A549 (cell line): ENCODE data around the gene ADAMTS15. TPM values are rescaled to one million over a fixed set of nuclear protein-coding genes. Genes with fewer than 3 reads are reported as not detected.

Experiments
- ATAC-seq, 2 experiments: fragments of 200-7000 bp in 1 of 2; fragments of >200 bp in 1 of 2; cut with Nextera tagmentation in 1 of 2; cut with Tn5 transposase in 1 of 2; 3 replicates each; pipeline versions ENCODE4 v1.8.0 to v1.9.1; 2018 to 2020; ENCODE audit warnings: mild to moderate bottlenecking in 1 of 2, moderate library complexity in 1 of 2
- CTCF ChIA-PET: fragments of 300-600 bp; sonication (Branson Sonifier 250); formaldehyde crosslinking; extraction: SDS; loops from one replicate; lab custom pipeline; 2021; ENCODE audit warnings: antibody characterized with exemption, inconsistent platforms; lab: Yijun Ruan, JAX
- POLR2A ChIA-PET: fragments of 350-600 bp; formaldehyde crosslinking; extraction: SDS; loops from one replicate; lab custom pipeline; 2021; ENCODE audit warnings: antibody characterized with exemption, inconsistent platforms; lab: Yijun Ruan, JAX
- DNase-seq, 2 experiments: peaks; one replicate each; pipeline versions ENCODE4 v3.0.0 to v3.0.0-alpha.2; 2011 to 2016; ENCODE audit warnings: low read depth in 1 of 2, low spot score in 1 of 2
- FAIRE-seq: peaks from 2 replicates; lab custom pipeline; 2011; peaks lifted over from hg19 to GRCh38; lab: Jason Lieb, UNC
- H3K27ac ChIP-seq, 2 experiments: fragments of >200 bp; sonication (Bioruptor Twin); formaldehyde crosslinking; 3 replicates each; pipeline ENCODE4 v1.5.1; 2016 to 2017
- H3K4me1 ChIP-seq: fragments of >200 bp; sonication (Bioruptor Twin); formaldehyde crosslinking; 3 replicates; pipeline ENCODE4 v1.6.1; 2016
- H3K4me2 ChIP-seq: fragments of >200 bp; sonication (Bioruptor Twin); formaldehyde crosslinking; 3 replicates; pipeline ENCODE4 v1.6.1; 2016
- H3K4me3 ChIP-seq: fragments of >200 bp; sonication (Bioruptor Twin); formaldehyde crosslinking; 3 replicates; pipeline ENCODE4 v1.5.1; 2016
- H3K9me3 ChIP-seq: fragments of >200 bp; sonication (Bioruptor Twin); formaldehyde crosslinking; 3 replicates; pipeline ENCODE4 v1.6.1; 2016
- CBX8 ChIP-seq: fragments of 200-600 bp; sonication (generic); IDR thresholded peaks from 2 replicates; pipeline ENCODE4 v1.6.1; 2016
- CEBPB ChIP-seq, 2 experiments: fragments of >200 bp in 1 of 2; sonication (Bioruptor Twin) in 1 of 2; formaldehyde crosslinking in 1 of 2; IDR thresholded peaks; 2 replicates each; pipeline ENCODE4 v1.6.1; 2012 to 2016
- EHMT2 ChIP-seq: fragments of 200-600 bp; sonication (generic); IDR thresholded peaks from 2 replicates; pipeline ENCODE4 v1.6.1; 2016; ENCODE audit warnings: antibody characterized with exemption, low read depth, mild to moderate bottlenecking, moderate library complexity
- ESRRA ChIP-seq: fragments of 150-350 bp; IDR thresholded peaks from 2 replicates; pipeline ENCODE4 v1.6.1; 2014; ENCODE audit warnings: mild to moderate bottlenecking, low read length, borderline replicate concordance
- FOSL2 ChIP-seq, 2 experiments: fragments of 450-650 bp in 1 of 2; fragments of >200 bp in 1 of 2; sonication (Bioruptor Twin) in 1 of 2; formaldehyde crosslinking; IDR thresholded peaks; 2 replicates each; pipeline versions ENCODE4 v1.5.0 to v1.6.1; 2016 to 2020; ENCODE audit warnings: mild to moderate bottlenecking in 1 of 2, moderate library complexity in 1 of 2
- HES2 ChIP-seq: fragments of >200 bp; sonication (Bioruptor Twin); formaldehyde crosslinking; IDR thresholded peaks from 2 replicates; pipeline ENCODE4 v1.6.1; 2016
- HMGXB4 ChIP-seq: fragments of 250-450 bp; sonication (Bioruptor Pico); IDR thresholded peaks from 2 replicates; pipeline ENCODE4 v1.5.0; 2021; ENCODE audit warnings: mild to moderate bottlenecking, moderate library complexity, borderline replicate concordance
- HOXA7 ChIP-seq: fragments of 250-450 bp; sonication (Bioruptor Pico); IDR thresholded peaks from 2 replicates; pipeline ENCODE4 v1.5.0; 2020; ENCODE audit warnings: mild to moderate bottlenecking, moderate library complexity
- KDM5A ChIP-seq: fragments of 200-600 bp; sonication (generic); IDR thresholded peaks from 2 replicates; pipeline ENCODE4 v1.6.1; 2016; ENCODE audit warnings: antibody characterized with exemption, mild to moderate bottlenecking
- MAX ChIP-seq: IDR thresholded peaks from 2 replicates; pipeline ENCODE4 v1.6.1; 2012
- MAZ ChIP-seq: fragments of 150-350 bp; IDR thresholded peaks from 2 replicates; pipeline ENCODE4 v1.6.1; 2014; ENCODE audit warnings: antibody characterized with exemption, low read depth, low read length, borderline replicate concordance
- MYC ChIP-seq: IDR thresholded peaks from 2 replicates; pipeline ENCODE4 v1.6.1; 2012; ENCODE audit warnings: mild to moderate bottlenecking, inconsistent platforms, low read length, improper control_type of control experiment, borderline replicate concordance
- NFE2L2 ChIP-seq: fragments of 150-350 bp; conservative IDR thresholded peaks from 2 replicates; pipeline ENCODE4 v1.6.1; 2014; ENCODE audit warnings: low read length
- PHF8 ChIP-seq: fragments of 200-600 bp; sonication (generic); IDR thresholded peaks from 2 replicates; pipeline ENCODE4 v1.6.1; 2016; ENCODE audit warnings: low read depth, mild to moderate bottlenecking, antibody characterized with exemption, moderate library complexity, borderline replicate concordance
- RAD21 ChIP-seq, 2 experiments: fragments of >200 bp in 1 of 2; sonication (Bioruptor Twin) in 1 of 2; formaldehyde crosslinking in 1 of 2; IDR thresholded peaks in 1 of 2; conservative IDR thresholded peaks in 1 of 2; 2 replicates in 1 of 2; 3 replicates in 1 of 2; pipeline ENCODE4 v1.6.1; 2012 to 2018; ENCODE audit warnings: inconsistent platforms in 1 of 2
- RCOR1 ChIP-seq: fragments of 150-350 bp; IDR thresholded peaks from 2 replicates; pipeline ENCODE4 v1.6.1; 2014; ENCODE audit warnings: antibody characterized with exemption, low read length, low read depth
- RFX5 ChIP-seq: fragments of 450-650 bp; IDR thresholded peaks from 2 replicates; pipeline ENCODE4 v1.7.1; 2014; ENCODE audit warnings: antibody characterized with exemption, mild to moderate bottlenecking, moderate library complexity
- SMC3 ChIP-seq: fragments of >200 bp; sonication (Bioruptor Twin); formaldehyde crosslinking; IDR thresholded peaks from 3 replicates; pipeline ENCODE4 v1.6.1; 2018; ENCODE audit warnings: inconsistent platforms
- TFCP2L1 ChIP-seq: fragments of 250-450 bp; sonication (Bioruptor Pico); IDR thresholded peaks from 2 replicates; pipeline ENCODE4 v1.5.0; 2021; ENCODE audit warnings: mild to moderate bottlenecking
- ZFP36 ChIP-seq: fragments of 450-650 bp; IDR thresholded peaks from 2 replicates; pipeline ENCODE4 v1.6.1; 2014; ENCODE audit warnings: borderline replicate concordance; ENCODE audit not compliant: partially characterized antibody
- ZNF302 ChIP-seq: fragments of 250-450 bp; sonication (Bioruptor Pico); IDR thresholded peaks from 2 replicates; pipeline ENCODE4 v1.9.0; 2021; ENCODE audit warnings: inconsistent platforms, mild to moderate bottlenecking, moderate library complexity
- WGBS: methylation state at CpG from one replicate; pipeline ENCODE4 v1.1.6; 2017; ENCODE audit errors: missing lambda C conversion rate; 5-methylcytosine and 5-hydroxymethylcytosine counted together
- polyA plus RNA-seq, 4 experiments: library from polyadenylated mRNA; depleted of rRNA in 3 of 4; stranded (reverse); fragments of >200 nt; fragmentation: RNase III in 1 of 4; extraction: RNeasy Plus Mini Kit Qiagen cat#74134 plus additional on column Dnase treatment in 1 of 4; gene quantifications; 2 replicates in 3 of 4; 3 replicates in 1 of 4; pipeline ENCODE4 v1.2.3, GENCODE V29; 2011 to 2017
- TF ChIP-seq, protein P1 (sequence below): fragments of 200-600 bp; sonication (generic); IDR thresholded peaks from 2 replicates; pipeline ENCODE4 v1.6.1; 2016; ENCODE audit warnings: antibody characterized with exemption, mild to moderate bottlenecking, moderate library complexity
- TF ChIP-seq, protein P2 (sequence below): fragments of >200 bp; sonication (Bioruptor Twin); formaldehyde crosslinking; IDR thresholded peaks from 3 replicates; pipeline ENCODE4 v1.6.1; 2016

Gene ADAMTS15
- polyA plus RNA-seq, 2 of the 4 experiments (the other 2 are of a cell fraction), result 2.2 to 4.0 TPM

- Histone ChIP-seq H3K27ac (no peak overlapping the region), H3K9me3 (no peaks in the 10 kb centered on the region), H3K4me1 (no peaks in the 10 kb centered on the region), H3K4me2 (no peak overlapping the region), H3K4me3 (no peak overlapping the region)
- no peak for FAIRE-seq
- no peak for ATAC-seq
- ChIA-PET CTCF (no interaction called here), POLR2A (no interaction called here)
- no peak for TF ChIP-seq KDM5A
- TF ChIP-seq HMGXB4 (CRISPR knock-in tag), result no peak
- TF ChIP-seq TFCP2L1 (CRISPR knock-in tag), result no peak
- no peak for TF ChIP-seq ZFP36
- TF ChIP-seq NFE2L2, result no peak
- TF ChIP-seq, protein P1, sequence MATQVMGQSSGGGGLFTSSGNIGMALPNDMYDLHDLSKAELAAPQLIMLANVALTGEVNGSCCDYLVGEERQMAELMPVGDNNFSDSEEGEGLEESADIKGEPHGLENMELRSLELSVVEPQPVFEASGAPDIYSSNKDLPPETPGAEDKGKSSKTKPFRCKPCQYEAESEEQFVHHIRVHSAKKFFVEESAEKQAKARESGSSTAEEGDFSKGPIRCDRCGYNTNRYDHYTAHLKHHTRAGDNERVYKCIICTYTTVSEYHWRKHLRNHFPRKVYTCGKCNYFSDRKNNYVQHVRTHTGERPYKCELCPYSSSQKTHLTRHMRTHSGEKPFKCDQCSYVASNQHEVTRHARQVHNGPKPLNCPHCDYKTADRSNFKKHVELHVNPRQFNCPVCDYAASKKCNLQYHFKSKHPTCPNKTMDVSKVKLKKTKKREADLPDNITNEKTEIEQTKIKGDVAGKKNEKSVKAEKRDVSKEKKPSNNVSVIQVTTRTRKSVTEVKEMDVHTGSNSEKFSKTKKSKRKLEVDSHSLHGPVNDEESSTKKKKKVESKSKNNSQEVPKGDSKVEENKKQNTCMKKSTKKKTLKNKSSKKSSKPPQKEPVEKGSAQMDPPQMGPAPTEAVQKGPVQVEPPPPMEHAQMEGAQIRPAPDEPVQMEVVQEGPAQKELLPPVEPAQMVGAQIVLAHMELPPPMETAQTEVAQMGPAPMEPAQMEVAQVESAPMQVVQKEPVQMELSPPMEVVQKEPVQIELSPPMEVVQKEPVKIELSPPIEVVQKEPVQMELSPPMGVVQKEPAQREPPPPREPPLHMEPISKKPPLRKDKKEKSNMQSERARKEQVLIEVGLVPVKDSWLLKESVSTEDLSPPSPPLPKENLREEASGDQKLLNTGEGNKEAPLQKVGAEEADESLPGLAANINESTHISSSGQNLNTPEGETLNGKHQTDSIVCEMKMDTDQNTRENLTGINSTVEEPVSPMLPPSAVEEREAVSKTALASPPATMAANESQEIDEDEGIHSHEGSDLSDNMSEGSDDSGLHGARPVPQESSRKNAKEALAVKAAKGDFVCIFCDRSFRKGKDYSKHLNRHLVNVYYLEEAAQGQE, result no peak
- no peak for TF ChIP-seq HES2
- TF ChIP-seq ESRRA, result no peak
- TF ChIP-seq CBX8, result no peak
- no peak for TF ChIP-seq MAX
- TF ChIP-seq MAZ, result no peak
- no peak for TF ChIP-seq PHF8
- no peak for TF ChIP-seq EHMT2
- no peak for TF ChIP-seq FOSL2 (IDR thresholded peaks at IDR 0.05)
- TF ChIP-seq FOSL2 (CRISPR knock-in tag; IDR thresholded peaks at IDR 0.05), result no peak
- no peak for TF ChIP-seq CEBPB (IDR thresholded peaks at IDR 0.05)
- 89% methylated on average over 15 of the region's 16 CpGs for WGBS
- DNase-seq, result no peak
Observed at GRCh38 chr11:130486391-130486836, 38.0 kb downstream of the ADAMTS15 start.

DNA sequence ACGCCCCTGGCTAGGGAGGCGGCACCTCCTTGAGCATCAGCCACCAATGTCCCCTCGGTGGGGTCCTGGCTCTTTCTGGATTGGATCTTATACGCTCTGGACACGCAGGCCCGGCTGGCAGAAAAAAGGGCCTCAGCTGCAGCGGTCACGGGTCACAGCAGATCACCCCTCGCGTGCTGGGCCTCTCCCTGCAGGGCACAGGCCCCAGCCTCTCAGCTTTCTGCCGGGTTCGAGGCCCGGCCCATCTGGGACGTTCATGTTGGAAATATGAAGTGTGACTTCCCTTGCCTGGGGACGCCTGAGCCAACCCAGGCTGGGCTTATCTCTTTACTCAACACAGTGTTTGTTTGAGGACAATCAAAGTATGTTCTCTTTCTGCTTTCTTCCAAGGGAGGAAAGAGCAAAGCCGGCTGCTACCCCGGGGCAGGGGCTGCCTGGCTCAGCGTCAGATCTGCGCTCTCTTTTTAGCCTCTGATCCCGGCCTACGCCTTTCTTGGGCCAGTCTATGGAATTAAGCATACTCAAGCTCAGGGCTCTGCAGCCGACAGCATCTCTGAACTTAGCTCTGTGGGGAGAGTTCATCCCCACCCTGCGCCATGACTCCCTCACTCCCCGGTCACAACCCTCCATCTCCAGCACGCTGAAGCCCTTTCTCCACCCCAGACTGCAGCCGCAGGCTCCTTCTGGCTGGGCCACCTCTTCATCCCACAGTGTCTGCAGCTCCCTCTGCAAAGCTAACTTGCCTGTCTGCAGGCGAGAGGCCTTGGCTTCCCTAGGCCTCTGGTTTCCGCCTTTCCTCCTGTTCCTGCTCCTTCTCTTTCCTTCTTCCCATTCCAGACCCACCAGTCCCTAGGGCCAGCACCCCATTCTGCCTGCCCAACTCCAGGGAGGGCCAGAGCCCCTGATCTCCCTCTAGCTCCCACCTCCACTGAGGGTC, 38.8 kb downstream of the ADAMTS15 start:
- Histone ChIP-seq H3K4me2 (no peak overlapping the region), H3K9me3 (no peaks in the 10 kb centered on the region), H3K4me3 (no peak overlapping the region), H3K4me1 (no peaks in the 10 kb centered on the region), H3K27ac (no peak overlapping the region)
- DNase-seq (no peak), FAIRE-seq (no peak), ATAC-seq (no peak)
- 87% methylated on average over 23 of the region's 28 CpGs for WGBS
- TF ChIP-seq SMC3 (no peak), RCOR1 (no peak), MAX (no peak), MYC (no peak), RAD21 (conservative IDR thresholded peaks at IDR 0.05 in 1 of 2, IDR thresholded peaks at IDR 0.05 in 1 of 2) (no peak), HOXA7 (no peak), RFX5 (no peak), EHMT2 (no peak), ZNF302 (no peak)
- TF ChIP-seq, protein P2, sequence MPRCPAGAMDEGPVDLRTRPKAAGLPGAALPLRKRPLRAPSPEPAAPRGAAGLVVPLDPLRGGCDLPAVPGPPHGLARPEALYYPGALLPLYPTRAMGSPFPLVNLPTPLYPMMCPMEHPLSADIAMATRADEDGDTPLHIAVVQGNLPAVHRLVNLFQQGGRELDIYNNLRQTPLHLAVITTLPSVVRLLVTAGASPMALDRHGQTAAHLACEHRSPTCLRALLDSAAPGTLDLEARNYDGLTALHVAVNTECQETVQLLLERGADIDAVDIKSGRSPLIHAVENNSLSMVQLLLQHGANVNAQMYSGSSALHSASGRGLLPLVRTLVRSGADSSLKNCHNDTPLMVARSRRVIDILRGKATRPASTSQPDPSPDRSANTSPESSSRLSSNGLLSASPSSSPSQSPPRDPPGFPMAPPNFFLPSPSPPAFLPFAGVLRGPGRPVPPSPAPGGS, result no peak
- ChIA-PET POLR2A (no interaction called here), CTCF (interaction anchor here (0.9 kb wide), 1 partner anchor 52 kb away, joined by 3 read pairs; no protein-coding TSS in a partner anchor)
